ENCODE measurements around the gene ECI1.

ECI1 gene

GRCh38 chr16:2280461-2280860 is 29.1 kb upstream of the ECI1 start:
- TF ChIP-seq CTCF (IDR thresholded peaks at IDR 0.05; ENCODE audit: control insufficient read depth, extremely low read depth, insufficient read depth) = no peak
- no peak for DNase-seq (ENCODE audit: low read depth)
- no peak overlapping the region for H3K4me3 ChIP-seq (ENCODE audit: low read depth, low read length)

GRCh38 chr16:2278956-2279800 is 27.8 kb upstream of the ECI1 start:
- no peak for TF ChIP-seq CTCF (IDR thresholded peaks at IDR 0.05; ENCODE audit: control insufficient read depth, extremely low read depth, insufficient read depth)
- no peak overlapping the region for H3K4me3 ChIP-seq (ENCODE audit: low read depth, low read length)
- DNase-seq (ENCODE audit: low read depth) = no peak

- DNase-seq (ENCODE audit: low read depth) = no peak
- no peak for TF ChIP-seq CTCF (IDR thresholded peaks at IDR 0.05; ENCODE audit: control insufficient read depth, extremely low read depth, insufficient read depth)
- no peak overlapping the region for H3K4me3 ChIP-seq (ENCODE audit: low read depth, low read length)
Observed at GRCh38 chr16:2278272-2278608, 26.9 kb upstream of the ECI1 start.

- TF ChIP-seq CTCF (IDR thresholded peaks at IDR 0.05; ENCODE audit: control insufficient read depth, extremely low read depth, insufficient read depth) = no peak
- no peak for DNase-seq (ENCODE audit: low read depth)
- no peak overlapping the region for H3K4me3 ChIP-seq (ENCODE audit: low read depth, low read length)
Observed at GRCh38 chr16:2277466-2278271, 26.3 kb upstream of the ECI1 start.

- DNase-seq (ENCODE audit: low read depth) = no peak
- no peak overlapping the region for H3K4me3 ChIP-seq (ENCODE audit: low read depth, low read length)
- no peak for TF ChIP-seq CTCF (IDR thresholded peaks at IDR 0.05; ENCODE audit: control insufficient read depth, extremely low read depth, insufficient read depth)
Observed at GRCh38 chr16:2276368-2277195, 25.2 kb upstream of the ECI1 start.

GRCh38 chr16:2275476-2276367 is 24.3 kb upstream of the ECI1 start:
- TF ChIP-seq CTCF (IDR thresholded peaks at IDR 0.05; ENCODE audit: control insufficient read depth, extremely low read depth, insufficient read depth) = no peak
- H3K4me3 ChIP-seq (ENCODE audit: low read depth, low read length) = no peak overlapping the region
- DNase-seq (ENCODE audit: low read depth) = no peak
